8988T (cell line): ENCODE results near the gene KRTAP10-5.
A peak's percentile ranks its signal among the peaks of the same experiment; 100 is the strongest.
"Not testable (repeated sequence)": the region's sequence is repeated elsewhere in the genome, so short reads cannot be mapped to it uniquely, and the experiment has no call there.

ENCODE experiments used
- DNase-seq: peaks from one replicate; pipeline ENCODE4 v3.0.0; 2011

Gene KRTAP10-5, protein sequence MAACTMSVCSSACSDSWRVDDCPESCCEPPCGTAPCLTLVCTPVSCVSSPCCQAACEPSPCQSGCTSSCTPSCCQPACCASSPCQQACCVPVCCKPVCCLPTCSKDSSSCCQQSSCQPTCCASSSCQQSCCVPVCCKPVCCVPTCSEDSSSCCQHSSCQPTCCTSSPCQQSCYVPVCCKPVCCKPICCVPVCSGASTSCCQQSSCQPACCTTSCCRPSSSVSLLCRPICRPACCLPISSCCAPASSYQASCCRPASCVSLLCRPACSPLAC

DNA sequence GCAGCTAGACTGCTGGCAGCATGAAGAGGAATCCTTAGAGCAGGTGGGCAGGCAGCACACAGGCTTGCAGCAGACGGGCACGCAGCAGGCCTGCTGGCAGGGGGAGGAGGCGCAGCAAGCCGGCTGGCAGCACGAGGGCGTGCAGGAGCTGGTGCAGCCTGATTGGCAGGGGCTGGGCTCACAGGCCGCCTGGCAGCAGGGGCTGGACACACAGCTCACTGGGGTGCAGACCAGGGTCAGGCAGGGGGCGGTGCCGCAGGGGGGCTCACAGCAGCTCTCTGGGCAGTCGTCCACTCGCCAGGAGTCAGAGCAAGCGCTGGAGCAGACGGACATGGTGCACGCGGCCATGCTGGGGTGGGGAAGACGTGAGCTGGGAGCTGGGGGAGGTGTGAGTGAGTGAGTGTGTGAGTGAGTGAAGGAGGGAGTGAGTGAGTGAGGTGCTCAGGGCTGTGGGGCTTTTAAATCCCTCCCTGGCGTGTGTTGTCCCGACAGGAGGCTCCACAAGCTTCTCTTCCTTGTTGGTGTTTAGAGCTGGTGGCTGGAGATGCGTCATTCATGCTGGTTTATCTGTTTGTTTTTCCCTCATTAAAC, at the start of gene KRTAP10-5:
TSS of gene KRTAP10-5 (minus strand) at position 374 of the 591 bp plus-strand sequence. CDS start at position 348, 26 bp downstream.
- not testable (repeated sequence) for DNase-seq

DNA sequence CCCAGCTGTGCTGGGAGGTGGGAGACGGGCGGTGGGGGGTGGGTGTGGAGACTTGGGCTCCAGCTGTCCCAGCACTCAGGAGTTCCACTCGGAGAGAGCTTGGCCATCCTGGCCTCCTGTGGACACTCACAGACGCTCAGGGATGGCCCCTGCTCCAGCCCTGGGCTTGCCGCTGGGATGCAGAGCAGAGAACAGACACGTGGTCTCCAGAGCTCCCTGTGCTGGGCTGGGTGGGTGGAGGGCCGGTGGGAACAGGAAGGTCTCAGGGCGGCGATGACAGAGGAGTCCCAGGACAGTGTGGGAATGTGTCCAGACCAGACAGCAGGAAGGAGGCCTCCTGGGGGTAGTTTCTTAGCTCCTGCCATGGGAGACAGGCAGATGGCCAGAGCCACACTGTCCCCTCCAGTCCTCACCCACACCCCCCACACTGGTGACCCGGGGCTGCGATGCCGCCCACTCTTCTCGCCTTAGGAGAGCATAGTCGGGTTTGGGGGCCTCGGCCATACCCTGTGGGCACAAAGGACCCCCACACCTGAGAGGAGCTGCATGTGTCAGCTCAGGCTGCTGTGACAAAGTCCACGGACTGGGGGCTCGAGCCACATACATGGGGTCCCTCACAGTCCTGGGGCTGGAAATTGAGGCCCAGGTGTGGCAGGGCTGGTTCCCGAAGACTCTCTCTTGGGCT, 48.4 kb upstream of the KRTAP10-5 start:
- no peak for DNase-seq

DNA sequence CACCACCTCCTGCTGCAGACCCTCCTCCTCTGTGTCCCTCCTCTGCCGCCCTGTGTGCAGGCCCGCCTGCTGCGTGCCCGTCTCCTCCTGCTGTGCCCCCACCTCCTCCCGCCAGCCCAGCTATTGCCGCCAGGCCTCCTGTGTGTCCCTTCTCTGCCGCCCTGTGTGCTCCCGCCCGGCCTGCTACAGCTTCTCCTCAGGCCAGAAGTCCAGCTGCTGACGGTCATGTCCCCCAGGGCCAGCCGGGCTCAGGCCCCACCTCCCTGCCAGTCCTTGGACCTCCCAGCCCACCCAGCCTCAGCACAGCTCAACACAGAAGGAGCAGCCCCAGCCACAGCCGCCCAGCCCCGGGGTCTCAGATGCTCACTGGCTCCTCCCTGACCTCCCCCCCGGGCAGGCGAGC, 47.4 kb upstream of the KRTAP10-5 start:
- not testable (repeated sequence) for DNase-seq

DNA sequence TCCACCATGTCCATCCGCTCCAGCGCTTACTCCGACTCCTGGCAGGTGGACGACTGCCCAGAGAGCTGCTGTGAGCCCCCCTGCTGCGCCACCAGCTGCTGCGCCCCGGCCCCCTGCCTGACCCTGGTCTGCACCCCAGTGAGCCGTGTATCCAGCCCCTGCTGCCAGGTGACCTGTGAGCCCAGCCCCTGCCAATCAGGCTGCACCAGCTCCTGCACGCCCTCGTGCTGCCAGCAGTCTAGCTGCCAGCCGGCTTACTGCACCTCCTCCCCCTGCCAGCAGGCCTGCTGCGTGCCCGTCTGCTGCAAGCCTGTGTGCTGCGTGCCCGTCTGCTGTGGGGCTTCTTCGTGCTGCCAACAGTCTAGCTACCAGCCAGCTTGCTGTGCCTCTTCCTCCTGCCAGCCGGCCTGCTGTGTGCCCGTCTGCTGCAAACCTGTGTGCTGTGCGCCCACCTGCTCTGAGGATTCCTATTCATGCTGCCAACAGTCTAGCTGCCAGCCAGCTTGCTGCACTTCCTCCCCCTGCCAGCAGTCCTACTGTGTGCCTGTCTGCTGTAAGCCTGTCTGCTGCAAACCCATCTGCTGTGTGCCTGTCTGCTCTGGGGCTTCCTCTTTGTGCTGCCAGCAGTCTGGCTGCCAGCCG, 46.9 kb upstream of the KRTAP10-5 start:
- not testable (repeated sequence) for DNase-seq

DNA sequence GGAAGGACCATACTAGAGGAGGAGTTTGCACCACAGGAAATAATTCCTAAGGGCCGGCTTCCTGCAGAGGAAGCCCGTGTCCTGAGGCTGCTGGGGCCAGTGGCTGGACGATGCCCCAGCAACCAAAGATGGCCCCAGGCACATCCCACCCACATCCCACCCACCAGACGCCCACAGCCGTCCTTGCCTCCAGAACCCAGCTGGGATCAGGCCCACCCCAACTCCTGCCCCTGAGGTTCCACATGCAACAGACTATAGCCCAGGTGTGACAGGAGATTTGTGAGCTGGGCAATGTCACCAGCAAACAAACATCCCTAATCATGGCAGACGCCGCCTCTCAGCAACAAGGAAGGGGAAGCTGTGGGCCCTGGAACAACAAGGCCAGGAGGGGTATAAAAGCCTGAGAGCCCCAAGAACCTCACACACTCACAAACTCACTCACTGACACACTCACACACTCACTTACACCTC, 46.3 kb upstream of the KRTAP10-5 start, which contains the start of gene KRTAP10-9:
TSS of gene KRTAP10-9 (plus strand) at position 421 of the 471 bp plus-strand sequence. CDS start 79 bp downstream, outside the sequence.
- no peak for DNase-seq

DNA sequence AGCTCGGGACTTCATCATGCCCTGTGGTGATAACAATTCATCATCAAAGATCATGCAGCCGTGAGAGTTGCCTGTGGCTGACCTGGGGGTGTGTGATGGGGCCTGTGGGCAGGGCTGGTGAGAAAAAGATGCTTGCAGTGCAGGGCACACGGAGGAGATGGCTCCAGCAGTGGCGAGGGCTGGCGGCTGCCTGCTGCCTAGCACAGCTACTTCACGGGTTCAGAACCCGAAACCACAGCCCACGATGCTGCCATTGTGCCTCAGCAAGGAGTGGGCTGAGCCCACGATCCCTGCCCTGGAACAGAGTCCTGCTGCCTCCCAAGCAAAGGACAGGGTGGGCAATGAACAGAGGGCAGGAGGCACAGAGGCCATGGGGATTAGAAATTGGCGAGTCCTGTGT, 45.9 kb upstream of the KRTAP10-5 start:
- DNase-seq: no peak

DNA sequence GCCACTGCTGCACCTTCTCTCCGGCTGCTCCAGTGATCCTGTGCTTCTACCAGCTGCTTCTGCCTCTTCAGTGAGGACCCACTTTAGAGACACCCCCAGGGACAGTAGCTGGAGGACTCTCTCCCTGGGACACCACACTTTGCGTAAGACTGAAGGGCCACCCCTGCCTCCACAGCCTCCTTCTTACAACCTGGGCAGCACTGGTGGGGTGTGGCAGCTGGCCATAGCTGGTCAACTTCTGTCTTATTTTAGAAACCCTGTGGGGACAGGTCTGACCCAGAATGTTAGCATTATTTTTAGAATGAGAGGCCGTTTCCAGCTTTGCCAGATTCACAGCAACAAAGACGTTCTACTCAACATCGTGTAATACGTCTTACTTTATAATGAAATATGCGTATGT, 45.4 kb upstream of the KRTAP10-5 start:
- no peak for DNase-seq

DNA sequence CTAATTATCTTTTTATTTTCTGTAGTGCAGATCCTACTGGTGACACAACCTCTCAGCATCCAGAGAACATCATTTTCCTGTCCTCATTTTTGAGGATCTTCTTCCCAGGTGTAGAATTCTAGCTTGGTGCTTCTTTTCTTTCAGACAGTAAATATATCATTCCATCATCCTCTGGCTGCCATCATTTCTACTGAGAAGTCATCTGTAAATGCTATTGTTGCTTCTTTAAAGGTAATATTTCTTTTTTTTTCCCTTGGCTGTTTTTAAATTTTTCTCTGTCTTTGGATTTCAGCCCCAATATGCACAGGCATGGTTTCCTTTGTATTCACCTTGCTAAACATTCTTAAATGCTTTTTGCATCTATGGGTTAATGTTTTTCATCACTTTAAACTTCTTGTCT, 43.2 kb upstream of the KRTAP10-5 start:
- DNase-seq: no peak

DNA sequence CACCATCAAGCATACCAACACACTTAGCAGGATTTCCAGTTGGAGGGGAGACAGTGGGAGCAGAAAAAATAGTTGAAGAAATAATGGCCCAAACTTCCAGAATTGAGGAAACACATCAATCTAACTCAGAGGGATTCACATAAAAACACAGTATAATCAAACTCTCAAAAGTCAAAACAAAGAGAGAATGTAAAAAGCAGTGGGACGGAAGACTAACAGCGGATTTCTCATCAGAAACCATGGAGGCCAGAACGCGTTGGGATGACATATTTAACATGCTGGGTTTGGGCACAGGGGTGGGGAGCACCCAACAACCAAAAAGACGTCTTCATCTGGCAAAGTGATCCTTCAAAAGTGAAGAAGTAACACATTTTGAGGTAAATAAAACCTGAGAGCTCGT, 39.5 kb upstream of the KRTAP10-5 start:
- DNase-seq: no peak

DNA sequence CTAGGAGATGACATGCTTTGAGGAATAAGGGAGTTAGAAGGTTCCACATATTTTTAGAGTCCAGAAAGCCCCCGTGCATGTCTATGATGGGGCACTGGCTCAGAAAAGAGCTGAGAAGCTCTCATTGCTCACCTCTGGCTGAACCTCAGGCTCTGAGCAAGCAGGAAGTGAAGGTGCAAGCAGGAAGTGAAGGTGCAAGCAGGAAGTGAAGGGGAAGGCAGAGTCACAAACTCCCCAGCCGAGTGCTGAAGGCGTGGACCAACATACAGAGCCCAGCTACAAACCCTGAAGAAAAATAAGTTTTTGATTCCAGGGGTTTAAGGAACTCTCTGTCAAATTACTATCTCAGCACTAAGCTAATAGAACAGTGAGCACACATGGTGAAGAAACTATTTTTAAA, 38.5 kb upstream of the KRTAP10-5 start:
- DNase-seq: no peak

DNA sequence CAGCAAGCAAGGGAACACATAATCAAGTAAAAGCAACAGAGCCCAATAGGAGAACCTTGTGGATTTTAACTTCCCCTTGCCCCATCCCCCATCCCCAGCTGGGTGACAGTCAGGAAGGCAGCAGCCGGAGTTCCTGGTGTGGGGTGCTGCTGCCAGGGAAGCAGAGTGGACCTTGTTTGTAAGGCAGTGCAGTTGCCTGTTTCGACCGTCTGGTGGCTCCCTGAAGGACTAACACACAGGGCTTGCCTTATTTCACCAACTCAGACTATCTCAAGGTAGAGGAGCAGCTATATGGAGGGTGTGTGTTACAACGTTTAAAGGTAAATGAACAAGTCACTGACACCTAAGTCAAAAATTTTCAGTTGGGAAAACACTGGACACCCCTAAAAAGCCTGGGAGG, 38.1 kb upstream of the KRTAP10-5 start:
- DNase-seq: peak; percentile 35

DNA sequence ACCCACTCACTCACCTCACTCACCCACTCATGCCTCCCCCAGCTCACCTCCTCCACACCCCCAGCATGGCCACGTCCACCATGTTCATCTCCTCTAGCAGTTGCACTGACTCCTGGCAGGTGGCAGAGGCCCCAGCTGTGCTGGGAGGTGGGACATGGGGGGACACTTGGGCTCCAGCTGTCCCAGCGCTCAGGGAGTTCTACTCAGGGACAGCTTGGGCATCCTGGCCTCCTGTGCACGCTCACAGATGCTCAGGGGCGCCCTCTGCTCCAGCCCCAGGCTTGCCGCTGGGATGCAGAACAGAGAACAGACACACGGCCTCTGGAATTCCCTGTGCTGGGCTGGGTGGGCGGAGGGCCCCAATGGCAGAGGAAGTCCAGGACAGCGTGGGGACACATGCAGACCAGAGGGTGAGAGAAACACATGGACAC, 36.7 kb upstream of the KRTAP10-5 start:
- no peak for DNase-seq

DNA sequence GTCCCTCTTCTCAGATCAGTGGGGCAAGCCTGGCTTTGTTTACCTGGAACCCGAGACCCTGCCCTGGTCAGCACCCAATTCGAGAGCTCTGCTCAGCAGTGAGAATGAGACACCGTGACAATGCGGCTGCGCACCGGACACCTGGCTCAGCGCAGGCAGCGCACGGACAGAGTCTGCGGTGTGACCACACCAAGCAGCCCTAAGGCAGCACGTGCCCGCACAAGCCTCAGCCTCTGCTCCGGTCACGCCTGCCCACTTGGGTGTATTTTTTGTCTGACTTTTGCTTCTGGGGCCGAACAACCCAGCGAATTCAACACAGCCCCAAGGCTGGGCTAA, 36.2 kb upstream of the KRTAP10-5 start:
- no peak for DNase-seq

DNA sequence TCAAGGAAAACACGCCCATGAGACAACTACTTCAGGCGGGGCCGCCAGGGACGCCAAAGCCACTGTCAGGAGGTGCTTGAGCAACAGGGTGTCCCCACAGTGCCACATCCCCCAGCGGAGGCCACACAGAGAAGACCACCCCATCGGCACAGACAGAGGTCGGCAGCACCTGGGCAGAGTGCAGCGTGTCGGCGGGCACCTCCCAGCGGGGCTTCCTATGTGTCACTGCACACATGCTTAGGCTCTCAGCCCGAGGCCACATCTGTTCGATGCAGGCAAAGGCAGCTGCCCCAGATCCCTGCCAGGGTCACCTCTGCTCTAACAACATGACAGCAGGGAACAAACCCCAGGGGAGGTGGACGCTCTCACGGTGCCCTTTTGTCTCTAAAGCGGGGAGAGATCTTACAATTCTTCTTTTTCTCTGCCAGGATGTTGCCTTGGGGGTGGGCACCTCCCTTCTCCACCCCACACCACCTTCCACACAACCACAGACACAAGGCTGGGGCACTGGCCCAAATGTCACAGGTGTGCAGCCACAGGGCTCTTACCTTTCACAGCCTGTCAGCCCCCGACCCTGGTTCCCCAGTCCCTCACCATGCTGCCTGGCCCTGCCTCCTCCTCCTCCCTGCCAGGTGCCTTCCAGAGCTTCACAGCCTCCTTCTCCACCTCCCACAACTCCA, 35.6 kb upstream of the KRTAP10-5 start:
- DNase-seq: no peak

DNA sequence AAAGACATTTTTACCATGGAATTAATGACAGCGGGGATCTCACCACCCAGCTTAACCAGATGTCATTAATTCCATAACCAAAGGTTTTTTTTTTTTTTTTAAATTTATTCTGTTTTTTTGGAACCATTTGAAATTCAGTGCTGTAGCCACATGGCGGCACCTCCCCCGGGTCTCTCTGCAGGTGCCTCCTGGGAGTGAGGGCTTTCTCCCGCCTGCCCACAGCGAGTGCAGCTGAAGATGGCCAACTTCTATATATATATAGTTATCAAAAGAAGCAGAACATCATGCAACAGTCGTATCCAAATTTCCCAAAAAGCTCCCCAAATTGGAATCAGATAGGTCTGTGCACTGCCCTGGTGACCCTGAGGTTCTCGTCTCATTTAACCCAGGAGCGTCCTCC, 35.1 kb upstream of the KRTAP10-5 start:
- DNase-seq: no peak

DNA sequence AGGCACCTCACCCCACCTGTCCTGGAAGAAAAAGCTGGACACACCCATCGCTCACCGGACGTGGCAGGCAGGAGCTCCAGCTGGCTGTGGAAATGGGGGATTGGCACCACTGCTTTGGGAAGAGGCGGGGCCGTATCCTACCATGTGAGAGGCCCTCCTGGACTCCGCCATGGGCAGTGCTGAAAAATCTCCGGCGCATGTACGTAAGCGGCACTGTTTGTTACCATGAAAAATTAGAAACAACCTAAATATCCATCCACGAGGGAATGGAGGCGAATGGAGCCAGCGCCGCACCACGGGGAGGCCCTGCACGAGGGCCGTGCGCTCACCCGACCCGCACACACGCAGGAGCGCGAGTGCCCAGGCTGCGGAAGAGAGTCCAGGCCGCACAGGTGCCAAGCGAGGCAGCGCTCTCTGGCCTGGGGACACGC, 34.6 kb upstream of the KRTAP10-5 start:
- DNase-seq: no peak

DNA sequence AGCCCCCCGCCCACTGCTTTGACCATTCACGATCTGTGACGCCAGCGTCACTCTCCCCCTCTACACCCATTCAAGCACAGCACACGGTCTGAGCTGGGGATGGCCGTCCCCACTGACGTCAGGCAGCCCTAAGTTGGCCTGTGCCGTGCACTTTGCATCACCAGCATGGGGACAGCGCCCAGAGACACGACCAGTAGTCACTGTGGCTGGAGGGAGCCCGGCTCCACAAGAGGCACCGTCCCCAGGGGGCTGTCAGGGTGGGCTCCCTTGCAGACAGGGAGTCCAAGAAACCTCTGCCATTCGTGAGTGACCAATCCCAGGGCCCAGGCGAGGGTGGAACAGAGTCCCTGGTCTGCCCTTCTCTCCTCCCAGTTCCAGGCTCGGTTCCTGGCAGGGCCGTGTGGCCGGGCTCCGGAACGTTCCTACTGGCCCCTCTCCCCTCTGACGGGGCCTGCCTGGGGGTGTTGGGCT, 33.8 kb upstream of the KRTAP10-5 start:
- no peak for DNase-seq

DNA sequence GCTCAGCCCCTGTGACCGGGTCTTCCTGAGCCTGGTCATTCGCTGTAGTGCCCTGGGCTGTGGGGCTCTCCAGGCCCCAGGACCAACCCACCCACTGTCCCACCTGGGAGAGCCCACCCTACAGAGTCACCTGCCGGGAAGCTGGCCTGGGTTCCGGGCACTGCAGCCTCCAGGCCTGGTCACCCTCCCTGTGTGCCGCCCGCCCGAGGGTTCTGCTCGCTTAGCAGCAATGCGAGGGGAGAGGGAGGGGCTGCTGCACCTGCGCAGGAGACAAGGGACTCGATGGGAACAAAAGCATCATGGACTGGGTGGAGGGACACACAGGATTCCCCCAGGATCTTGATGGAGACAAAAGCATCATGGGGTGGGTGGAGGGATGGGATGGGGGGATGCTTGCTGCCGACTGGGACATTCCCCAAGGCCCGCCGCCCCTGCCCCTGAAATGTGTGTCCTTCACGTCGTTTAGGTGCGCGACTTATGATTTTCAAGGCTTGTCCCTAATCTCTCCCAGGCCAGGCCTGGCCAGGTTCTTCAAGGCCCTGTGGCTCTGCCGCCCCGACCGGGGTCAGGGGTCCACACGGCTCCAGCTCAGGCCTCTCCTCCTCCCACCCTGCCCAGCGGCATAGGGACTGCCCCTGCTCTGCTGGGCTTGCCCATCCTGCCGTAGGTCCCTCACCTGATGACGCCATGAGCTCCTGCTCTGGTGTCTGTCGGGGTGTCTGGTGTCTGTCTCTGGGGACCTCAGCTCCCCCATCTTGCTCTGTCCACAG, 33.2 kb upstream of the KRTAP10-5 start:
- no peak for DNase-seq

DNA sequence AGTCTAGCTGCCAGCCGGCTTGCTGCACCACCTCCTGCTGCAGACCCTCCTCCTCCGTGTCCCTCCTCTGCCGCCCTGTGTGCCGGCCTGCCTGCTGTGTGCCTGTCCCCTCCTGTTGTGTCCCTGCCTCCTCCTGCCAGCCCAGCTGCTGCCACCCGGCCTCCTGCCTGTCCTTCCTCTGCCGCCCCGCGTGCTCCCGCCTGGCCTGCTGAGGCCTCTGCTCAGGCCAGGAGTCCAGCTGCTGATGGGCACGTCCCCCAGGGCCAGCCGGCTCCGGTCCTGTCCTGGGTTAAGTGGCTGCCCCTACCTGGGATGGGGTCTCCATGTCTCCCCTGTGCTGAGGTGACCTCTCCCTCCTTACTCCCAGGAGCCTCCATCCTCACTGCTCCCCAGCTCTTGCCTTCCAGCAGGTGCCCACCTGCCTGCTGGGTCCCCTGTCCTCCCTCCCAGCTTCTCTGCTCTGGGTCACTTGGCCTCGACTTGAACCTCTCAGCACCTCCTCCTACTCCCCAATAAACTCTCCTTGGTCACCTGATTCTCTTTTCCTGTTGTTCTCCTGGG, 32.3 kb upstream of the KRTAP10-5 start:
- no peak for DNase-seq

DNA sequence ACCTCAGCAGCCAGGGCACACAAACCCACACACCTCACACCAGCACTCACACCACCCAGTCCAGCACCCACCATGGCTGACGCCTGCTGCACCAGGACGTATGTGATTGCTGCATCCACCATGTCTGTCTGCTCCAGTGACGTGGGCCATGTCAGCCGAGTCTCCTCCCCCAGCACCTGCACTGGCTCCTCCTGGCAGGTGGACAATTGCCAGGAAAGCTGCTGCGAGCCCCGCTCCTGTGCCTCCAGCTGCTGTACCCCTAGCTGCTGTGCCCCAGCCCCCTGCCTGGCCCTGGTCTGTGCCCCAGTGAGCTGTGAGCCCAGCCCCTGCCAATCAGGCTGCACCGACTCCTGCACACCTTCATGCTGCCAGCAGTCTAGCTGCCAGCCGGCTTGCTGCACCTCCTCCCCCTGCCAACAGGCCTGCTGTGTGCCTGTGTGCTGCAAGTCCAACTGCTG, 31.7 kb upstream of the KRTAP10-5 start, which contains the start of gene KRTAP10-8:
TSS of gene KRTAP10-8 (plus strand) at position 51 of the 458 bp plus-strand sequence. CDS start at position 73, 22 bp downstream.
- DNase-seq: no peak

DNA sequence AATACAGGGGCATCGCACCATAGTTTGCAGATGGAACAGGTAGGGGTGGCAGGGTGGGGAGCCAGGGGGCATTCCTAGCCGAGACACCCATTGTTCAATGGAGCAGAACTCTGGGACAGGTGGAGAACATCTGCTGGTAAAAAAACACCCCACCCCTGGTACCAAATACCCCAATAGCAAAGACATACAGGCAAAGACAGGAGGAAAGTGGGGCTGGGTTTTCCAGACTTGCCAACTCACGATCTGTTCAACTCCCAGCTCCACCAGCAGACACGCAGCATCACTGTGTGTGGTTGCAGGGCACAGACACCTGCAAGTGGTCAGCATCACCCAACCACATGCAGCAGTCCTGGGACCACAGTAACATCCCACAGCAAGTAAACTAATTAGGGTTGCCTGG, 31.1 kb upstream of the KRTAP10-5 start:
- no peak for DNase-seq
